ENCODE data around the gene OSBPL3. TPM values are rescaled to one million over a fixed set of nuclear protein-coding genes. Genes with fewer than 3 reads are reported as not detected.

Gene OSBPL3
- total RNA-seq, 8 experiments from 2014 or later: 1.8 to 139 (median 7.5) TPM

GRCh38 chr7:24793982-24794648 lies 185.9 kb downstream of the OSBPL3 start:
- WGBS, 10 experiments: 73 to 89% (median 87%) methylated on average over 3 to 8 of the region's 9 CpGs; no CpG with 5 or more reads in 1 of the 10 experiments
- Histone ChIP-seq H3K4me1 (replicated peaks in 1 of 2) (peaks cover 0 to 13% of the 10 kb centered on the region in 2 donors), H3K4me3 (no peak overlapping the region), H3K27ac (no peak overlapping the region)
- ATAC-seq (replicated peaks in 6 of 8): peak in 1 of 8 experiments; percentile 46
- in situ Hi-C loops (cut with MboI; ENCODE audit: low pct_unique_long_range_greater_than_20kb in 2 of 9, low sequenced_read_pairs in 9 of 9, unreplicated experiment in 9 of 9): no loop called here

- Histone ChIP-seq H3K27ac (no peak overlapping the region), H3K4me1 (replicated peaks in 1 of 2) (no peaks in the 10 kb centered on the region), H3K4me3 (no peak overlapping the region)
- WGBS, 10 experiments: 0 to 100% (median 92%) methylated on average over 1 to 5 of the region's 10 CpGs; no CpG with 5 or more reads in 3 of the 10 experiments
- ATAC-seq (replicated peaks in 6 of 8): no peak
- in situ Hi-C loops (cut with MboI; ENCODE audit: low pct_unique_long_range_greater_than_20kb in 2 of 9, low sequenced_read_pairs in 9 of 9, unreplicated experiment in 9 of 9): no loop called here
Measured at GRCh38 chr7:24788961-24789576, 190.9 kb downstream of the OSBPL3 start.

- WGBS, 10 experiments: 78 to 100% (median 97%) methylated on average over 1 to 8 of the region's 9 CpGs; no CpG with 5 or more reads in 4 of the 10 experiments
- H3K27ac ChIP-seq: no peak overlapping the region
Measured at GRCh38 chr7:24788075-24788474, 191.9 kb downstream of the OSBPL3 start.

GRCh38 chr7:24786941-24787340 lies 193.0 kb downstream of the OSBPL3 start:
- peak in 5 of 8 experiments; percentile 16 to 88 (median 78) for ATAC-seq (replicated peaks in 6 of 8)

More at GRCh38 chr7:24788075-24788474, 191.9 kb downstream of the OSBPL3 start:
- in situ Hi-C loops (cut with MboI; ENCODE audit: low pct_unique_long_range_greater_than_20kb in 2 of 9, low sequenced_read_pairs in 9 of 9, unreplicated experiment in 9 of 9): no loop called here
- no peaks in the 10 kb centered on the region for H3K4me1 ChIP-seq (replicated peaks in 1 of 2)
- H3K4me3 ChIP-seq: no peak overlapping the region
- ATAC-seq (replicated peaks in 6 of 8): no peak

GRCh38 chr7:24786306-24786705 lies 193.7 kb downstream of the OSBPL3 start:
- Histone ChIP-seq H3K27ac (no peak overlapping the region), H3K4me1 (replicated peaks in 1 of 2) (no peaks in the 10 kb centered on the region), H3K4me3 (no peak overlapping the region)
- in situ Hi-C loops (cut with MboI; ENCODE audit: low pct_unique_long_range_greater_than_20kb in 2 of 9, low sequenced_read_pairs in 9 of 9, unreplicated experiment in 9 of 9): no loop called here
- 10 to 100% (median 80%) methylated on average over 1 to 3 of the region's 4 CpGs; no CpG with 5 or more reads in 3 of the 10 experiments for WGBS, 10 experiments
- ATAC-seq (replicated peaks in 6 of 8): no peak

More at GRCh38 chr7:24786941-24787340, 193.0 kb downstream of the OSBPL3 start:
- in situ Hi-C loops (cut with MboI; ENCODE audit: low pct_unique_long_range_greater_than_20kb in 2 of 9, low sequenced_read_pairs in 9 of 9, unreplicated experiment in 9 of 9): no loop called here
- H3K27ac ChIP-seq: no peak overlapping the region
- no peaks in the 10 kb centered on the region for H3K4me1 ChIP-seq (replicated peaks in 1 of 2)
- WGBS, 10 experiments: 0 to 100% (median 75%) methylated on average over 1 to 5 of the region's 5 CpGs; no CpG with 5 or more reads in 1 of the 10 experiments
- no peak overlapping the region for H3K4me3 ChIP-seq

- H3K27ac ChIP-seq: no peak overlapping the region
- ATAC-seq (replicated peaks in 6 of 8): no peak
- in situ Hi-C loops (cut with MboI; ENCODE audit: low pct_unique_long_range_greater_than_20kb in 2 of 9, low sequenced_read_pairs in 9 of 9, unreplicated experiment in 9 of 9): no loop called here
- 80 to 100% (median 89%) methylated on average over 1 to 5 of the region's 5 CpGs; no CpG with 5 or more reads in 2 of the 10 experiments for WGBS, 10 experiments
- H3K4me3 ChIP-seq: no peak overlapping the region
- H3K4me1 ChIP-seq (replicated peaks in 1 of 2): no peaks in the 10 kb centered on the region
Measured at GRCh38 chr7:24784277-24784676, 195.7 kb downstream of the OSBPL3 start.

- ATAC-seq (replicated peaks in 6 of 8): peak in 6 of 8 experiments; percentile 4 to 56 (median 38)
- H3K27ac ChIP-seq: no peak overlapping the region
- H3K4me3 ChIP-seq: no peak overlapping the region
- no peaks in the 10 kb centered on the region for H3K4me1 ChIP-seq (replicated peaks in 1 of 2)
- in situ Hi-C loops (cut with MboI; ENCODE audit: low pct_unique_long_range_greater_than_20kb in 2 of 9, low sequenced_read_pairs in 9 of 9, unreplicated experiment in 9 of 9): no loop called here
- WGBS, 10 experiments: 80 to 82% methylated on average over 1 to 2 of the region's 2 CpGs; no CpG with 5 or more reads in 8 of the 10 experiments
Measured at GRCh38 chr7:24783698-24784097, 196.3 kb downstream of the OSBPL3 start.

- no peaks in the 10 kb centered on the region for H3K4me1 ChIP-seq (replicated peaks in 1 of 2)
- in situ Hi-C loops (cut with MboI; ENCODE audit: low pct_unique_long_range_greater_than_20kb in 2 of 9, low sequenced_read_pairs in 9 of 9, unreplicated experiment in 9 of 9): no loop called here
- ATAC-seq (replicated peaks in 6 of 8): no peak
- 67 to 100% (median 92%) methylated on average over 1 to 3 of the region's 4 CpGs; no CpG with 5 or more reads in 5 of the 10 experiments for WGBS, 10 experiments
- no peak overlapping the region for H3K4me3 ChIP-seq
- H3K27ac ChIP-seq: no peak overlapping the region
Measured at GRCh38 chr7:24781106-24781505, 198.9 kb downstream of the OSBPL3 start.

GRCh38 chr7:24779283-24779655 lies 200.7 kb downstream of the OSBPL3 start:
- in situ Hi-C loops (cut with MboI; ENCODE audit: low pct_unique_long_range_greater_than_20kb in 2 of 9, low sequenced_read_pairs in 9 of 9, unreplicated experiment in 9 of 9): no loop called here
- no peak overlapping the region for H3K27ac ChIP-seq
- H3K4me1 ChIP-seq (replicated peaks in 1 of 2): no peaks in the 10 kb centered on the region
- H3K4me3 ChIP-seq: no peak overlapping the region
- ATAC-seq (replicated peaks in 6 of 8): peak in 4 of 8 experiments; percentile 5 to 13 (median 8)
- 57 to 100% methylated on average over 1 to 2 of the region's 2 CpGs; no CpG with 5 or more reads in 8 of the 10 experiments for WGBS, 10 experiments

GRCh38 chr7:24778543-24779282 lies 201.3 kb downstream of the OSBPL3 start:
- in situ Hi-C loops (cut with MboI; ENCODE audit: low pct_unique_long_range_greater_than_20kb in 2 of 9, low sequenced_read_pairs in 9 of 9, unreplicated experiment in 9 of 9): no loop called here
- Histone ChIP-seq H3K27ac (no peak overlapping the region), H3K4me3 (no peak overlapping the region), H3K4me1 (replicated peaks in 1 of 2) (no peaks in the 10 kb centered on the region)
- 0 to 92% (median 77%) methylated on average over 2 to 7 of the region's 9 CpGs; no CpG with 5 or more reads in 4 of the 10 experiments for WGBS, 10 experiments
- peak in 7 of 8 experiments; percentile 64 to 98 (median 77) for ATAC-seq (replicated peaks in 6 of 8)

- Histone ChIP-seq H3K27ac (no peak overlapping the region), H3K4me1 (replicated peaks in 1 of 2) (no peaks in the 10 kb centered on the region)
- ATAC-seq (replicated peaks in 6 of 8): no peak
Measured at GRCh38 chr7:24777806-24778205, 202.2 kb downstream of the OSBPL3 start.

GRCh38 chr7:24773646-24774045 lies 206.3 kb downstream of the OSBPL3 start:
- no peak for ATAC-seq (replicated peaks in 6 of 8)
- no peaks in the 10 kb centered on the region for H3K4me1 ChIP-seq (replicated peaks in 1 of 2)
- in situ Hi-C loops (cut with MboI; ENCODE audit: low pct_unique_long_range_greater_than_20kb in 2 of 9, low sequenced_read_pairs in 9 of 9, unreplicated experiment in 9 of 9): no loop called here
- H3K27ac ChIP-seq: no peak overlapping the region
- no peak overlapping the region for H3K4me3 ChIP-seq

More at GRCh38 chr7:24777806-24778205, 202.2 kb downstream of the OSBPL3 start:
- H3K4me3 ChIP-seq: no peak overlapping the region
- in situ Hi-C loops (cut with MboI; ENCODE audit: low pct_unique_long_range_greater_than_20kb in 2 of 9, low sequenced_read_pairs in 9 of 9, unreplicated experiment in 9 of 9): no loop called here
- 55 to 100% (median 86%) methylated on average over 2 to 3 of the region's 3 CpGs; no CpG with 5 or more reads in 1 of the 10 experiments for WGBS, 10 experiments

- H3K27ac ChIP-seq: no peak overlapping the region
- in situ Hi-C loops (cut with MboI; ENCODE audit: low pct_unique_long_range_greater_than_20kb in 2 of 9, low sequenced_read_pairs in 9 of 9, unreplicated experiment in 9 of 9): no loop called here
- no peak for ATAC-seq (replicated peaks in 6 of 8)
- 18 to 100% (median 100%) methylated on average over 1 to 2 of the region's 2 CpGs; no CpG with 5 or more reads in 4 of the 10 experiments for WGBS, 10 experiments
- H3K4me3 ChIP-seq: no peak overlapping the region
- H3K4me1 ChIP-seq (replicated peaks in 1 of 2): no peaks in the 10 kb centered on the region
Measured at GRCh38 chr7:24769851-24770250, 210.1 kb downstream of the OSBPL3 start.
